AG10803 (cell line): ENCODE measurements around the gene ZFX.

ENCODE experiments used
- DNase-seq: peaks from one replicate; pipeline ENCODE4 v3.0.0; 2010; ENCODE audit warnings: low read depth
- H3K4me3 ChIP-seq: 2 replicates; pipeline ENCODE4 v1.5.1; 2011; ENCODE audit warnings: mild to moderate bottlenecking, low read length, control low read depth
- TF ChIP-seq, protein P1 (sequence below): conservative IDR thresholded peaks from 2 replicates; pipeline ENCODE4 v1.5.1; 2011; ENCODE audit warnings: mild to moderate bottlenecking, low read length, control low read depth, inconsistent platforms

Gene ZFX

GRCh38 chrX:24221872-24222271 lies 72.3 kb downstream of the ZFX start:
- TF ChIP-seq, protein P1, sequence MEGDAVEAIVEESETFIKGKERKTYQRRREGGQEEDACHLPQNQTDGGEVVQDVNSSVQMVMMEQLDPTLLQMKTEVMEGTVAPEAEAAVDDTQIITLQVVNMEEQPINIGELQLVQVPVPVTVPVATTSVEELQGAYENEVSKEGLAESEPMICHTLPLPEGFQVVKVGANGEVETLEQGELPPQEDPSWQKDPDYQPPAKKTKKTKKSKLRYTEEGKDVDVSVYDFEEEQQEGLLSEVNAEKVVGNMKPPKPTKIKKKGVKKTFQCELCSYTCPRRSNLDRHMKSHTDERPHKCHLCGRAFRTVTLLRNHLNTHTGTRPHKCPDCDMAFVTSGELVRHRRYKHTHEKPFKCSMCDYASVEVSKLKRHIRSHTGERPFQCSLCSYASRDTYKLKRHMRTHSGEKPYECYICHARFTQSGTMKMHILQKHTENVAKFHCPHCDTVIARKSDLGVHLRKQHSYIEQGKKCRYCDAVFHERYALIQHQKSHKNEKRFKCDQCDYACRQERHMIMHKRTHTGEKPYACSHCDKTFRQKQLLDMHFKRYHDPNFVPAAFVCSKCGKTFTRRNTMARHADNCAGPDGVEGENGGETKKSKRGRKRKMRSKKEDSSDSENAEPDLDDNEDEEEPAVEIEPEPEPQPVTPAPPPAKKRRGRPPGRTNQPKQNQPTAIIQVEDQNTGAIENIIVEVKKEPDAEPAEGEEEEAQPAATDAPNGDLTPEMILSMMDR: no peak
- no peak overlapping the region for H3K4me3 ChIP-seq
- no peak for DNase-seq

DNA sequence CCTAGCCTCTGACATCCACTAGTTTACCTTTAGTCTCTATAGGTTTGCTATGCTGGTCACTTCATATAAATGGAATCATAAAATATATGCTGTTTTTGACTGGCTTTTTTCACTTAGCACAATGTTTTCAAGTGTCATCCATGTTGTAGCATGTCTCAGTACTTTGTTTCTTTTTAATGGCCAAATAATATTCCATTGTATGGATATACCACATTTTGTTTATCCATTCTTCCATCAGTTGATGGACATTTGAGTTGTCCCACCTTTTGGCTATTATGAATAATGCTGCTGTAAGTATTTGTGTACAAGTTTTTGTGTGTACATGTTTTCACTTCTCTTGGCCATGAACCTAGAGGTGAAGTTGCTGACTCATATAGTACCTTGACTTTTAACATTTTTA lies 75.7 kb downstream of the ZFX start:
- DNase-seq: no peak
- TF ChIP-seq, protein P1: no peak

GRCh38 chrX:24226176-24226575 lies 76.6 kb downstream of the ZFX start:
- no peak overlapping the region for H3K4me3 ChIP-seq
- no peak for DNase-seq
- TF ChIP-seq, protein P1: no peak

More for the DNA sequence above, 75.7 kb downstream of the ZFX start:
- no peak overlapping the region for H3K4me3 ChIP-seq

- H3K4me3 ChIP-seq: no peak overlapping the region
- DNase-seq: no peak
- TF ChIP-seq, protein P1: no peak
These were observed 79.1 kb downstream of the ZFX start for GRCh38 chrX:24228596-24228995.

DNA sequence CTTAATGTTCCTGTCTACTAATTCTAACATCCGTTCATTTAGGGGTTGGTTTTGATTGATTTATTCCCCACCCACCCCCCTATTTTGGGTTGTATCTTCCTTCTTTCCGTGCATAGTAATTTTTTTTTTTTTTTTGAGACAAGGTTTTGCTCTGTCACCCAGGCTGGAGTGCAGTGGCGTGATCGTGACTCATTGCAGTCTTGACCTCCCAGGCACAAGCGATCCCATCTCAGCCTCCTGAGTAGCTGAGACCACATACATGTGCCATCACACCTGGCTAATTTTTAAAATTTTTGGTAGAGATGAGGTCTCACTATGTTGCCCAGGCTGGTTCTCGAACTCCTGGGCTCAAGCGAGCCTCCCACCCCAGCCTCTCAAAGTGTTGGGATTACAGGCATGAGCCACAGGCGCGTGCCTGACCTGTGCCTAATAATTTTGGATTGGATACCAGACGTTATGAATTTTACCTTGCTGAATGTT lies 79.9 kb downstream of the ZFX start:
- H3K4me3 ChIP-seq: no peak overlapping the region
- DNase-seq: no peak
- TF ChIP-seq, protein P1: no peak

DNA sequence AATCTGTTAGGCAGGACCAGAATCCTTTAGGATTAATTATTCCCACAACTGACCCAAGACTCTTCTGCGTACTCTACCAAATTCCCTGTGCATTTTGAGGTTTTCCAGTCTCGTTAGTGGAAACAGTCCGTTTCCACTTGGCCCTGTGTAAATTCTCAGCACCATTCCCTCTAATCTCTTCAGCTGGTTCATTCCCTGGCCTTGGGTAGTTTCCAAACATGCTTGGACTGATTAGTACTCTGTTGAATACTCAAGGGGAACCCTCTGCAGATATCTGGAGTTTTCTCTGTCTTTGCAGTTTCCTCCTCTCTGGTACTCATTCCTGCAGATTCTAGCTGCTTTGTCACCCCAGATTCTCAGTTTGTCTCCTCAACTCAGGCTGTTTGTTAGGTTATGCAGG lies 80.4 kb downstream of the ZFX start:
- TF ChIP-seq, protein P1: no peak
- H3K4me3 ChIP-seq: no peak overlapping the region
- DNase-seq: no peak

GRCh38 chrX:24231131-24231540 lies 81.6 kb downstream of the ZFX start:
- peak; percentile 87 for DNase-seq
- H3K4me3 ChIP-seq: no peak overlapping the region
- TF ChIP-seq, protein P1: no peak
